ENCODE measurements around the gene FCN3.

DNA sequence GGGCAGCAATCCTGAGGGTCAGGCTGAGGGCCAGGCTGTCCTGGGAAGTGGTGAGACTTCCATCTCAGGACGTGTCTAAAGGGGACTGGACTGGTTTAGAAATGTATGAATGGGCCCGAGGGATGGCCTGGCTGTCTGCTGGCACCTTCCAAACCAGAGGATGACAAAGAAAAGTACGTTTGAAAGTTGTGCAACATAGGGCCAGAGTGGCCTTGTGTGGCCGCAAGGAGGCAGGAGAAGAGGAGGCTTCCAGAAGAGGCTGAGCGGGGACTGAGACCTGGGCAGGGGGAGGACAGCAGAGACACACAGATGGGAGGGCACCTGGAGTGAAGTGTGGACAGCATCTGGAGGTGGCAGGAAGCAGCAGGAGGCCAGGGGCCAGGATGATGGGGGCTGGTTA, 35.4 kb downstream of the FCN3 start:
- TF ChIP-seq, protein P1, sequence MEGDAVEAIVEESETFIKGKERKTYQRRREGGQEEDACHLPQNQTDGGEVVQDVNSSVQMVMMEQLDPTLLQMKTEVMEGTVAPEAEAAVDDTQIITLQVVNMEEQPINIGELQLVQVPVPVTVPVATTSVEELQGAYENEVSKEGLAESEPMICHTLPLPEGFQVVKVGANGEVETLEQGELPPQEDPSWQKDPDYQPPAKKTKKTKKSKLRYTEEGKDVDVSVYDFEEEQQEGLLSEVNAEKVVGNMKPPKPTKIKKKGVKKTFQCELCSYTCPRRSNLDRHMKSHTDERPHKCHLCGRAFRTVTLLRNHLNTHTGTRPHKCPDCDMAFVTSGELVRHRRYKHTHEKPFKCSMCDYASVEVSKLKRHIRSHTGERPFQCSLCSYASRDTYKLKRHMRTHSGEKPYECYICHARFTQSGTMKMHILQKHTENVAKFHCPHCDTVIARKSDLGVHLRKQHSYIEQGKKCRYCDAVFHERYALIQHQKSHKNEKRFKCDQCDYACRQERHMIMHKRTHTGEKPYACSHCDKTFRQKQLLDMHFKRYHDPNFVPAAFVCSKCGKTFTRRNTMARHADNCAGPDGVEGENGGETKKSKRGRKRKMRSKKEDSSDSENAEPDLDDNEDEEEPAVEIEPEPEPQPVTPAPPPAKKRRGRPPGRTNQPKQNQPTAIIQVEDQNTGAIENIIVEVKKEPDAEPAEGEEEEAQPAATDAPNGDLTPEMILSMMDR (conservative IDR thresholded peaks at IDR 0.05; ENCODE audit: low read depth, low read length) = no peak
- TF ChIP-seq POLR2A (IDR thresholded peaks at IDR 0.05; ENCODE audit: low read depth, low read length) (no peak), BHLHE40 (IDR thresholded peaks at IDR 0.05; ENCODE audit: low read depth, low read length) (no peak), MXI1 (IDR thresholded peaks at IDR 0.05; ENCODE audit: borderline replicate concordance, low read depth, low read length) (no peak), CHD1 (IDR thresholded peaks at IDR 0.05; ENCODE audit: low read depth, low read length) (no peak), RAD21 (IDR thresholded peaks at IDR 0.05; ENCODE audit: low read length) (no peak), CEBPB (IDR thresholded peaks at IDR 0.05; ENCODE audit: low read depth, low read length) (peak; percentile 66), RCOR1 (IDR thresholded peaks at IDR 0.05; ENCODE audit: insufficient replicate concordance, low read length) (no peak)
- TF ChIP-seq, protein P2, sequence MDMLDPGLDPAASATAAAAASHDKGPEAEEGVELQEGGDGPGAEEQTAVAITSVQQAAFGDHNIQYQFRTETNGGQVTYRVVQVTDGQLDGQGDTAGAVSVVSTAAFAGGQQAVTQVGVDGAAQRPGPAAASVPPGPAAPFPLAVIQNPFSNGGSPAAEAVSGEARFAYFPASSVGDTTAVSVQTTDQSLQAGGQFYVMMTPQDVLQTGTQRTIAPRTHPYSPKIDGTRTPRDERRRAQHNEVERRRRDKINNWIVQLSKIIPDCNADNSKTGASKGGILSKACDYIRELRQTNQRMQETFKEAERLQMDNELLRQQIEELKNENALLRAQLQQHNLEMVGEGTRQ (IDR thresholded peaks at IDR 0.05; ENCODE audit: low read depth, low read length) = no peak
